Suprapubic skin (tissue), 4 donors: ENCODE measurements around the gene DOK5.

Experiments used
- EP300 ChIP-seq: sonication (generic); formaldehyde crosslinking; IDR thresholded peaks from one replicate; pipeline ENCODE4 v1.6.1; 2017; ENCODE audit warnings: antibody characterized with exemption
- POLR2A ChIP-seq, 2 donors: fragments of 450-650 bp; IDR thresholded peaks; one replicate each; pipeline ENCODE4 v1.6.1; 2017; ENCODE audit warnings: antibody characterized with exemption in 2 of 2, mild to moderate bottlenecking in 2 of 2, moderate library complexity in 2 of 2
- POLR2AphosphoS5 ChIP-seq, 3 donors: sonication (generic); formaldehyde crosslinking; IDR thresholded peaks; one replicate each; pipeline ENCODE4 v1.6.1; 2017; ENCODE audit warnings: antibody characterized with exemption in 3 of 3
- TF ChIP-seq, protein P1 (sequence below), 2 donors: fragments of 200-600 bp in 1 of 2; fragments of 450-650 bp in 1 of 2; sonication (generic) in 1 of 2; IDR thresholded peaks; one replicate each; pipeline ENCODE4 v1.5.1; 2016 to 2019; ENCODE audit warnings: antibody characterized with exemption in 2 of 2, mild to moderate bottlenecking in 1 of 2, moderate library complexity in 1 of 2

DNA sequence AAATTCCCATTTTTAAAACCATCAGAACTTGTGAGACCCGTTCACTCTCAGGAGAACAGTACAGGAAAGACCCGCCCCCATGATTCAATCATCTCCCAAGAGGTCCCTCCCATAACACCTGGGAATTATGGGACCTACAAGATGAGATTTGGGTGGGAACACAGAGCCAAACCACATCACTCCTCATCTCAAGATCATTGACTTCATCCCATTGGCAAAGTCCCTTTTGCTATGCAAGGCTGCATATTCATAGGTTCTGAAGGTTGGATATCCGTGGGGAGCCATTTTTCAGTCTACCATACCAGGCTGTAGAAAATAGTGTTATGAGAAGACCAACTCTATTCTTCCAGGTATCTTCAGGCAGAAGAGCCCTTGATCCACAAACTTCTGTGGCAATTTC lies 219.1 kb downstream of the DOK5 start:
- TF ChIP-seq, protein P1, sequence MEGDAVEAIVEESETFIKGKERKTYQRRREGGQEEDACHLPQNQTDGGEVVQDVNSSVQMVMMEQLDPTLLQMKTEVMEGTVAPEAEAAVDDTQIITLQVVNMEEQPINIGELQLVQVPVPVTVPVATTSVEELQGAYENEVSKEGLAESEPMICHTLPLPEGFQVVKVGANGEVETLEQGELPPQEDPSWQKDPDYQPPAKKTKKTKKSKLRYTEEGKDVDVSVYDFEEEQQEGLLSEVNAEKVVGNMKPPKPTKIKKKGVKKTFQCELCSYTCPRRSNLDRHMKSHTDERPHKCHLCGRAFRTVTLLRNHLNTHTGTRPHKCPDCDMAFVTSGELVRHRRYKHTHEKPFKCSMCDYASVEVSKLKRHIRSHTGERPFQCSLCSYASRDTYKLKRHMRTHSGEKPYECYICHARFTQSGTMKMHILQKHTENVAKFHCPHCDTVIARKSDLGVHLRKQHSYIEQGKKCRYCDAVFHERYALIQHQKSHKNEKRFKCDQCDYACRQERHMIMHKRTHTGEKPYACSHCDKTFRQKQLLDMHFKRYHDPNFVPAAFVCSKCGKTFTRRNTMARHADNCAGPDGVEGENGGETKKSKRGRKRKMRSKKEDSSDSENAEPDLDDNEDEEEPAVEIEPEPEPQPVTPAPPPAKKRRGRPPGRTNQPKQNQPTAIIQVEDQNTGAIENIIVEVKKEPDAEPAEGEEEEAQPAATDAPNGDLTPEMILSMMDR (IDR thresholded peaks at IDR 0.05), result no peak
- TF ChIP-seq EP300 (no peak), POLR2A (IDR thresholded peaks at IDR 0.05) (no peak), POLR2AphosphoS5 (IDR thresholded peaks at IDR 0.05) (no peak)
